Parathyroid adenoma (tissue), 2 donors: ENCODE measurements around the gene CDX4.

ENCODE experiments used
- H2AFZ ChIP-seq: fragments of 300-600 bp; sonication (generic); one replicate; pipeline ENCODE4 v1.7.0; 2017; ENCODE audit warnings: antibody characterized with exemption, mild to moderate bottlenecking
- H3K27ac ChIP-seq: fragments of 300-600 bp; sonication (generic); one replicate; pipeline ENCODE4 v1.7.0; 2017
- H3K27me3 ChIP-seq: fragments of 300-600 bp; sonication (generic); one replicate; pipeline ENCODE4 v1.7.0; 2017; ENCODE audit warnings: low read length; ENCODE audit not compliant: control insufficient read depth, insufficient read depth
- H3K36me3 ChIP-seq: fragments of 300-600 bp; sonication (generic); one replicate; pipeline ENCODE4 v1.7.0; 2017; ENCODE audit warnings: low read length; ENCODE audit not compliant: control insufficient read depth, insufficient read depth
- H3K4me1 ChIP-seq: fragments of 300-600 bp; sonication (generic); one replicate; pipeline ENCODE4 v1.7.0; 2017; ENCODE audit warnings: control low read depth
- H3K4me2 ChIP-seq: fragments of 300-600 bp; sonication (generic); one replicate; pipeline ENCODE4 v1.7.0; 2017; ENCODE audit warnings: low read length
- H3K4me3 ChIP-seq: fragments of 300-600 bp; sonication (generic); one replicate; pipeline ENCODE4 v1.7.0; 2017; ENCODE audit warnings: low read depth, low read length
- H3K79me2 ChIP-seq: fragments of 300-600 bp; sonication (generic); one replicate; pipeline ENCODE4 v1.7.0; 2017; ENCODE audit warnings: control low read depth
- H3K9ac ChIP-seq: fragments of 300-600 bp; sonication (generic); one replicate; pipeline ENCODE4 v1.7.0; 2017; ENCODE audit warnings: mild to moderate bottlenecking
- H3K9me3 ChIP-seq: fragments of 300-600 bp; sonication (generic); one replicate; pipeline ENCODE4 v1.7.0; 2017; ENCODE audit warnings: low read length; ENCODE audit not compliant: control insufficient read depth
- TF ChIP-seq, protein P1 (sequence below): fragments of 300-600 bp; sonication (generic); IDR thresholded peaks from one replicate; pipeline ENCODE4 v1.7.0; 2017; ENCODE audit warnings: antibody characterized with exemption, mild to moderate bottlenecking
- donor health status: primary hyperparathyroidism.

CDX4 gene

DNA sequence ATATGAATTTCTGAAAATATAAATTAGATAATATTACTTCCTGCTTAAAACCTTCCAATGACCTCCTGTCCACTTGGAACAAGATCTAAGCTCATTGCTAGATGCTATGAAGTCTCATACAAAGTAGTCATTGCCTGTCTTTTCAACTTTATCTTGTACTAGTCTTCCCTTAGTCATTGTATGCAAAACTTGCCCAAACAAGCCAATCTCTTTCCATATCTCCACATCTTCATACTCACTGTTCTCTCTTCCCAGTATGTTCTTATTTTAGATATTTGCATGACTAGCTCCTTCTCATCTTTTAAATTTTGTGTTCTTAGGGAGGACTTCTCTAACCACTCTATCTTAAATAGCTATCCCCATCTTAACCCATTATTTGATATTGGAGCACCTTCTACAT is 33.9 kb upstream of the CDX4 start:
- H3K27ac ChIP-seq, result no peak overlapping the region
- TF ChIP-seq, protein P1, sequence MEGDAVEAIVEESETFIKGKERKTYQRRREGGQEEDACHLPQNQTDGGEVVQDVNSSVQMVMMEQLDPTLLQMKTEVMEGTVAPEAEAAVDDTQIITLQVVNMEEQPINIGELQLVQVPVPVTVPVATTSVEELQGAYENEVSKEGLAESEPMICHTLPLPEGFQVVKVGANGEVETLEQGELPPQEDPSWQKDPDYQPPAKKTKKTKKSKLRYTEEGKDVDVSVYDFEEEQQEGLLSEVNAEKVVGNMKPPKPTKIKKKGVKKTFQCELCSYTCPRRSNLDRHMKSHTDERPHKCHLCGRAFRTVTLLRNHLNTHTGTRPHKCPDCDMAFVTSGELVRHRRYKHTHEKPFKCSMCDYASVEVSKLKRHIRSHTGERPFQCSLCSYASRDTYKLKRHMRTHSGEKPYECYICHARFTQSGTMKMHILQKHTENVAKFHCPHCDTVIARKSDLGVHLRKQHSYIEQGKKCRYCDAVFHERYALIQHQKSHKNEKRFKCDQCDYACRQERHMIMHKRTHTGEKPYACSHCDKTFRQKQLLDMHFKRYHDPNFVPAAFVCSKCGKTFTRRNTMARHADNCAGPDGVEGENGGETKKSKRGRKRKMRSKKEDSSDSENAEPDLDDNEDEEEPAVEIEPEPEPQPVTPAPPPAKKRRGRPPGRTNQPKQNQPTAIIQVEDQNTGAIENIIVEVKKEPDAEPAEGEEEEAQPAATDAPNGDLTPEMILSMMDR, result no peak

DNA sequence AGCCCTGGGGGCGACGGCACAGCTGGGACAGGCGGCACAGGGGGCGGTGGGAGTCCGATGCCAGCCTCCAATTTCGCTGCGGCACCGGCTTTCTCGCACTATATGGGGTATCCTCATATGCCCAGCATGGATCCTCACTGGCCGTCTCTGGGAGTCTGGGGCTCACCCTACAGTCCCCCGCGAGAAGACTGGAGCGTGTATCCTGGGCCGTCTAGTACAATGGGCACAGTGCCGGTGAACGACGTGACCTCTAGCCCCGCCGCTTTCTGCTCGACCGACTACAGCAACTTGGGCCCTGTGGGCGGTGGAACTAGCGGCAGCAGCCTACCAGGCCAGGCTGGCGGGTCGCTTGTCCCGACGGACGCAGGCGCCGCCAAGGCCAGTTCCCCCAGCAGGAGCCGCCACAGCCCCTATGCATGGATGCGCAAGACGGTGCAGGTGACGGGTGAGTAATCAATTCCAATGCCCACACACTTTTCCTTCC is 500 bp downstream of the CDX4 start:
- Histone ChIP-seq H3K4me2 (no peak overlapping the region), H3K27ac (no peak overlapping the region), H3K9me3 (no peaks in the 10 kb centered on the region), H3K79me2 (no peaks in the 10 kb centered on the region), H3K9ac (no peak overlapping the region), H3K36me3 (no peaks in the 10 kb centered on the region), H3K4me1 (no peaks in the 10 kb centered on the region), H3K4me3 (no peak overlapping the region), H2AFZ (no peak overlapping the region), H3K27me3 (no peaks in the 10 kb centered on the region)
- TF ChIP-seq, protein P1, result no peak

More for the DNA sequence above, 33.9 kb upstream of the CDX4 start:
- H3K27me3 ChIP-seq, result no peaks in the 10 kb centered on the region
- no peaks in the 10 kb centered on the region for H3K4me1 ChIP-seq
- H3K36me3 ChIP-seq, result no peaks in the 10 kb centered on the region
- H3K9me3 ChIP-seq, result no peaks in the 10 kb centered on the region
- H2AFZ ChIP-seq, result no peak overlapping the region
- H3K79me2 ChIP-seq, result no peaks in the 10 kb centered on the region
- no peak overlapping the region for H3K4me2 ChIP-seq
- H3K9ac ChIP-seq, result no peak overlapping the region
- no peak overlapping the region for H3K4me3 ChIP-seq

GRCh38 chrX:73448379-73448778 is 1.5 kb downstream of the CDX4 start:
- Histone ChIP-seq H3K4me3 (no peak overlapping the region), H3K9ac (no peak overlapping the region), H3K4me2 (peak overlapping the region; percentile 51), H3K36me3 (no peaks in the 10 kb centered on the region), H3K27ac (no peak overlapping the region), H3K9me3 (no peaks in the 10 kb centered on the region), H2AFZ (peak overlapping the region; percentile 33), H3K79me2 (no peaks in the 10 kb centered on the region), H3K27me3 (no peaks in the 10 kb centered on the region), H3K4me1 (no peaks in the 10 kb centered on the region)
- TF ChIP-seq, protein P1, result no peak

GRCh38 chrX:73455171-73455570 is 8.3 kb downstream of the CDX4 start:
- TF ChIP-seq, protein P1, result no peak
- no peaks in the 10 kb centered on the region for H3K27me3 ChIP-seq
- no peak overlapping the region for H3K9ac ChIP-seq
- H3K4me1 ChIP-seq, result no peaks in the 10 kb centered on the region
- no peaks in the 10 kb centered on the region for H3K79me2 ChIP-seq
- no peaks in the 10 kb centered on the region for H3K9me3 ChIP-seq
- H2AFZ ChIP-seq, result no peak overlapping the region
- no peak overlapping the region for H3K4me3 ChIP-seq
- H3K36me3 ChIP-seq, result no peaks in the 10 kb centered on the region
- H3K4me2 ChIP-seq, result no peak overlapping the region
- no peak overlapping the region for H3K27ac ChIP-seq

DNA sequence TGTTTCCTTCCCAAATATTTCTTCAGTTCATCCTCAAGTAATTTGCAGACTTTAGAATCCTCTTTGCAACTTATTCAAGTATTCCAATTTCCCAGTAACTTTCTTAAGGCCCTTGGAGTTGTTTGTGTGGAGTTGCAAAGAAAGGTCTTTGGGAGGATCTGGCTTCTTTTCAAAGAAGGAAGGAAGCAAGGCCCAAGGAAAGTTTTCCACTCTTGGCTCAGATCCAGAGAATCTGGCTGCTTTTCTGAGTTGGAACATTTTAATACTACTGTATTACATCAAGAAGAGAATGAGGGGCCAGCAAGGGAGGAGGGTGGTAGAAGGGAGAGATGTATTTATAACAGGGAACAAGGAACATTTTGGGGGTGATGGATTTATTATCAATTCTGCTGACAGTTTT is 10.5 kb downstream of the CDX4 start:
- H3K9ac ChIP-seq, result no peak overlapping the region
- TF ChIP-seq, protein P1, result no peak
- H3K4me1 ChIP-seq, result no peaks in the 10 kb centered on the region
- no peak overlapping the region for H3K4me2 ChIP-seq
- no peaks in the 10 kb centered on the region for H3K9me3 ChIP-seq
- no peaks in the 10 kb centered on the region for H3K36me3 ChIP-seq
- H3K4me3 ChIP-seq, result no peak overlapping the region
- H3K27me3 ChIP-seq, result no peaks in the 10 kb centered on the region
- H3K79me2 ChIP-seq, result no peaks in the 10 kb centered on the region
- no peak overlapping the region for H2AFZ ChIP-seq
- no peak overlapping the region for H3K27ac ChIP-seq
